ENCODE measurements around the gene GEMIN7.

Gene GEMIN7

GRCh38 chr19:45079063-45079910 lies at the start of gene GEMIN7:
Gene GEMIN7 (plus strand): TSS chr19:45079260. CDS start chr19:45090115, 10,855 bp downstream.
- DNase-seq = peak; percentile 88

- DNase-seq = no peak
Observed at GRCh38 chr19:45030825-45031224, 48.2 kb upstream of the GEMIN7 start.

GRCh38 chr19:45032421-45032820 lies 46.6 kb upstream of the GEMIN7 start:
- DNase-seq = no peak

GRCh38 chr19:45035755-45036154 lies 43.3 kb upstream of the GEMIN7 start:
- no peak for DNase-seq

GRCh38 chr19:45037393-45038169 lies 41.5 kb upstream of the GEMIN7 start:
- no peak for DNase-seq

GRCh38 chr19:45038931-45039893 lies 39.8 kb upstream of the GEMIN7 start, which contains the start of gene CLASRP:
Gene CLASRP (plus strand): TSS chr19:45039045. CDS start chr19:45040213, 1,168 bp downstream.
- DNase-seq = peak; percentile 92

GRCh38 chr19:45040059-45040771 lies 38.8 kb upstream of the GEMIN7 start:
- no peak for DNase-seq

- DNase-seq = no peak
Observed at GRCh38 chr19:45041125-45041524, 37.9 kb upstream of the GEMIN7 start.

GRCh38 chr19:45045671-45046353 lies 33.2 kb upstream of the GEMIN7 start:
- no peak for DNase-seq

GRCh38 chr19:45046355-45046754 lies 32.7 kb upstream of the GEMIN7 start:
- DNase-seq = no peak

GRCh38 chr19:45047188-45047797 lies 31.8 kb upstream of the GEMIN7 start:
- DNase-seq = no peak

- DNase-seq = no peak
Observed at GRCh38 chr19:45049073-45049736, 29.9 kb upstream of the GEMIN7 start.

- no peak for DNase-seq
Observed at GRCh38 chr19:45050036-45050435, 29.0 kb upstream of the GEMIN7 start.

GRCh38 chr19:45051929-45052579 lies 27.0 kb upstream of the GEMIN7 start:
- DNase-seq = no peak

GRCh38 chr19:45056831-45057230 lies 22.2 kb upstream of the GEMIN7 start:
- DNase-seq = no peak

- DNase-seq = no peak
Observed at GRCh38 chr19:45057444-45057843, 21.6 kb upstream of the GEMIN7 start.

- no peak for DNase-seq
Observed at GRCh38 chr19:45058622-45059159, 20.4 kb upstream of the GEMIN7 start.

GRCh38 chr19:45059258-45059965 lies 19.6 kb upstream of the GEMIN7 start:
- peak; percentile 88 for DNase-seq

GRCh38 chr19:45061965-45062364 lies 17.1 kb upstream of the GEMIN7 start:
- DNase-seq = no peak
